HepG2 (cell line): ENCODE data around the gene SLC35D2. TPM values are rescaled to one million over a fixed set of nuclear protein-coding genes. Genes with fewer than 3 reads are reported as not detected.

Experiments
- ATAC-seq: fragments of 200-7000 bp; cut with Tn5 transposase; 3 replicates; pipeline ENCODE4 v1.9.1; 2020; ENCODE audit warnings: mild to moderate bottlenecking, moderate library complexity
- BruUV-seq: library from RNA; stranded (reverse); fragments of 400-500 nt; replicated peaks from 2 replicates; lab custom pipeline; 2021; lab: Mats Ljungman, UMichigan
- CTCF ChIA-PET: fragments of 300-600 bp; formaldehyde crosslinking; extraction: SDS; loops from one replicate; lab custom pipeline; 2021; ENCODE audit warnings: low total read pairs, inconsistent platforms, low intra/inter-chr PET ratio; lab: Yijun Ruan, JAX
- POLR2A ChIA-PET: fragments of 350-600 bp; sonication (Branson Sonifier 250); formaldehyde crosslinking; loops from one replicate; lab custom pipeline; 2020; ENCODE audit warnings: antibody characterized with exemption, inconsistent platforms; lab: Yijun Ruan, JAX
- DNase-seq: peaks from one replicate; pipeline ENCODE4 v3.0.0-alpha.2; 2015; ENCODE audit warnings: low spot score
- FAIRE-seq: peaks from 3 replicates; lab custom pipeline; 2011; peaks lifted over from hg19 to GRCh38; lab: Jason Lieb, UNC
- H2AFZ ChIP-seq: one replicate; pipeline ENCODE4 v1.6.1; 2011; ENCODE audit warnings: low read length, inconsistent platforms
- H3K27ac ChIP-seq: fragments of 300-600 bp; 3 replicates; pipeline ENCODE4 v1.8.0; 2011; ENCODE audit warnings: mixed run types, mild to moderate bottlenecking, mixed read lengths, low read length, inconsistent platforms; ENCODE audit not compliant: insufficient read depth; ENCODE audit errors: extremely low read length
- H3K27me3 ChIP-seq, 2 experiments: fragments of 200-600 bp in 1 of 2; 2 replicates in 1 of 2; 3 replicates in 1 of 2; pipeline versions ENCODE4 v1.6.0 to v1.8.0; 2011; ENCODE audit warnings: low read length in 2 of 2, mild to moderate bottlenecking in 2 of 2, moderate library complexity in 2 of 2, inconsistent platforms in 1 of 2; ENCODE audit not compliant: insufficient read depth in 2 of 2, control insufficient read depth in 1 of 2
- H3K36me3 ChIP-seq, 2 experiments: fragments of 200-600 bp in 1 of 2; replicated peaks in 1 of 2; 2 replicates in 1 of 2; 3 replicates in 1 of 2; pipeline versions ENCODE4 v1.5.1 to v1.8.0; 2011; ENCODE audit warnings: low read length in 2 of 2, inconsistent platforms in 1 of 2; ENCODE audit not compliant: insufficient read depth in 2 of 2, control insufficient read depth in 1 of 2
- H3K4me1 ChIP-seq: 2 replicates; pipeline ENCODE4 v1.5.1; 2012; ENCODE audit warnings: low read length, inconsistent platforms; ENCODE audit not compliant: insufficient read depth
- H3K4me2 ChIP-seq: 2 replicates; pipeline ENCODE4 v1.6.0; 2011; ENCODE audit warnings: low read depth, low read length, inconsistent platforms
- H3K4me3 ChIP-seq, 3 experiments: fragments of 200-600 bp in 1 of 3; sonication (generic), shearing (Covaris generic) in 1 of 3; replicated peaks in 1 of 3; 2 replicates each; pipeline ENCODE4 v1.5.1; 2011 to 2016; ENCODE audit warnings: low read length in 3 of 3, inconsistent platforms in 2 of 3, low read depth in 2 of 3, mild to moderate bottlenecking in 2 of 3, control low read depth in 1 of 3, mixed read lengths in 1 of 3; ENCODE audit not compliant: insufficient read depth in 1 of 3
- H3K79me2 ChIP-seq: one replicate; pipeline ENCODE4 v1.6.1; 2011; ENCODE audit warnings: low read length, inconsistent platforms; ENCODE audit not compliant: insufficient read depth
- H3K9ac ChIP-seq: 2 replicates; pipeline ENCODE4 v1.6.0; 2011; ENCODE audit warnings: mild to moderate bottlenecking, low read depth, low read length, inconsistent platforms; ENCODE audit not compliant: insufficient read depth
- H3K9me3 ChIP-seq: 2 replicates; pipeline ENCODE4 v1.5.1; 2012; ENCODE audit warnings: mild to moderate bottlenecking, low read length
- H4K20me1 ChIP-seq: 2 replicates; pipeline ENCODE4 v1.6.0; 2011; ENCODE audit warnings: inconsistent platforms, mild to moderate bottlenecking, low read length, moderate library complexity; ENCODE audit not compliant: insufficient read depth
- ATM ChIP-seq: fragments of 450-650 bp; IDR thresholded peaks from 2 replicates; pipeline ENCODE4 v1.7.1; 2017; ENCODE audit warnings: mild to moderate bottlenecking, borderline replicate concordance
- JARID2 ChIP-seq: sonication (generic); formaldehyde crosslinking; IDR thresholded peaks from 2 replicates; pipeline ENCODE4 v1.8.1; 2023; ENCODE audit warnings: missing genetic modification reagents, inconsistent platforms; ENCODE audit not compliant: insufficient replicate concordance
- MLXIP ChIP-seq: sonication (generic); formaldehyde crosslinking; IDR thresholded peaks from 2 replicates; pipeline ENCODE4 v1.9.0; 2021; ENCODE audit warnings: missing genetic modification reagents, borderline replicate concordance
- NR3C1 ChIP-seq: sonication (generic); formaldehyde crosslinking; IDR thresholded peaks from 2 replicates; pipeline ENCODE4 v1.4.0; 2020; ENCODE audit warnings: missing genetic modification reagents
- PCBP1 ChIP-seq: fragments of 200-400 bp; formaldehyde crosslinking; IDR thresholded peaks from 2 replicates; pipeline ENCODE4 v1.6.1; 2017; ENCODE audit warnings: mild to moderate bottlenecking, low read depth, low read length, borderline replicate concordance
- PHF8 ChIP-seq: sonication (generic); formaldehyde crosslinking; IDR thresholded peaks from 2 replicates; pipeline ENCODE4 v1.5.0; 2020; ENCODE audit warnings: missing genetic modification reagents
- POLR2AphosphoS2 ChIP-seq: IDR thresholded peaks from 2 replicates; pipeline ENCODE4 v1.6.1; 2011; ENCODE audit warnings: low read depth, low read length, improper control_type of control experiment
- ZNF354B ChIP-seq: sonication (generic); formaldehyde crosslinking; IDR thresholded peaks from 2 replicates; pipeline ENCODE4 v1.8.0; 2022; ENCODE audit warnings: mild to moderate bottlenecking, missing genetic modification reagents
- ZNF530 ChIP-seq: sonication (generic); formaldehyde crosslinking; IDR thresholded peaks from 2 replicates; pipeline ENCODE4 v1.5.0; 2020; ENCODE audit warnings: low read depth, mild to moderate bottlenecking, missing genetic modification reagents
- ZNF614 ChIP-seq: IDR thresholded peaks from 2 replicates; pipeline ENCODE4 v1.6.1; 2018; ENCODE audit warnings: missing biosample characterization, missing genetic modification reagents, inconsistent platforms, borderline replicate concordance
- ZNF670 ChIP-seq: sonication (generic); formaldehyde crosslinking; IDR thresholded peaks from 2 replicates; pipeline ENCODE4 v1.8.0; 2022; ENCODE audit warnings: mild to moderate bottlenecking, missing genetic modification reagents, borderline replicate concordance
- WGBS: methylation state at CpG from one replicate; pipeline ENCODE4 v1.1.6; 2017; ENCODE audit warnings: low lambda C conversion rate; 5-methylcytosine and 5-hydroxymethylcytosine counted together
- in situ Hi-C: cut with HindIII; loops from 2 replicates; pipeline ENCODE4 v1.10.0; 2017; ENCODE audit warnings: low pct_unique_long_range_greater_than_20kb; ENCODE audit not compliant: extremely low pct_ligation_motif_present
- intact Hi-C: fragments of 100-400 bp; cut with micrococcal nuclease; formaldehyde crosslinking; loops from one replicate; pipeline ENCODE4 v1.10.0; 2022; ENCODE audit not compliant: unreplicated experiment
- polyA plus RNA-seq, 8 experiments: library from polyadenylated mRNA; depleted of rRNA in 3 of 8; stranded (reverse) in 7 of 8; unstranded in 1 of 8; fragments of >200 nt; fragmentation: Illumina TruSeq in 4 of 8; extraction: Trizol in 4 of 8; gene quantifications; 2 replicates each; pipeline versions ENCODE4 v1.2.1 to v1.2.3, GENCODE V29; 2011 to 2016; ENCODE audit warnings: low read depth in 4 of 8, missing spikeins in 1 of 8, mixed read lengths in 1 of 8; ENCODE audit not compliant: insufficient read depth in 1 of 8
- total RNA-seq, 5 experiments: library from RNA; depleted of rRNA; stranded (reverse); fragments of >200 nt; fragmentation: Illumina TruSeq; extraction: Trizol; gene quantifications; 2 replicates each; pipeline ENCODE4 v1.2.3, GENCODE V29; 2016; ENCODE audit warnings: low read depth in 1 of 5
- TF ChIP-seq, protein P1 (sequence below): IDR thresholded peaks from 2 replicates; pipeline ENCODE4 v1.6.1; 2016; ENCODE audit warnings: missing genetic modification reagents, missing compliant biosample characterization
- TF ChIP-seq, protein P2 (sequence below): sonication (generic); formaldehyde crosslinking; IDR thresholded peaks from 2 replicates; pipeline ENCODE4 v1.4.0; 2020; ENCODE audit warnings: mild to moderate bottlenecking, missing genetic modification reagents

SLC35D2 gene
- total and polyA plus RNA-seq, 2 of the 13 experiments (the other 11 are each of a cell fraction or from before 2014, with no cell fraction given) = 96.2 to 103 TPM

- ATAC-seq (no peak), DNase-seq (peak; percentile 7), FAIRE-seq (no peak)
- no peak within 1 kb of the TSS for H3K9ac ChIP-seq
- no peak within 1 kb of the TSS for H3K4me2 ChIP-seq
- no peaks in the 10 kb centered on the region for H3K79me2 ChIP-seq
- no peaks in the 10 kb centered on the region for H3K4me1 ChIP-seq
- CTCF ChIA-PET = no interaction called here
- no peaks in the 10 kb centered on the region for H3K36me3 ChIP-seq
- no peak within 1 kb of the TSS for H3K27ac ChIP-seq
- no peak within 1 kb of the TSS for H2AFZ ChIP-seq
- no peak within 1 kb of the TSS for H3K4me3 ChIP-seq
- in situ Hi-C loops = no loop called here
- H4K20me1 ChIP-seq = no peaks in the 10 kb centered on the region
- H3K27me3 ChIP-seq = 0 out of 5 replicates have a peak, but pooled peaks cover 0 to 1% of the 10 kb centered on the region in 2 experiments
- H3K9me3 ChIP-seq = no peaks in the 10 kb centered on the region
- POLR2A ChIA-PET = no interaction called here
- intact Hi-C loops = no loop called here
- 33% methylated on average over 4 of the region's 6 CpGs for WGBS
- TF ChIP-seq PCBP1 = no peak
- no peak for TF ChIP-seq POLR2AphosphoS2
- TF ChIP-seq, protein P1, sequence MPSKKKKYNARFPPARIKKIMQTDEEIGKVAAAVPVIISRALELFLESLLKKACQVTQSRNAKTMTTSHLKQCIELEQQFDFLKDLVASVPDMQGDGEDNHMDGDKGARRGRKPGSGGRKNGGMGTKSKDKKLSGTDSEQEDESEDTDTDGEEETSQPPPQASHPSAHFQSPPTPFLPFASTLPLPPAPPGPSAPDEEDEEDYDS = no peak
- TF ChIP-seq MLXIP (CRISPR knock-in tag) = no peak
- TF ChIP-seq ZNF530 (CRISPR knock-in tag) = no peak
- no peak for TF ChIP-seq NR3C1 (CRISPR knock-in tag)
- TF ChIP-seq JARID2 (CRISPR knock-in tag) = no peak
- no peak for TF ChIP-seq ZNF614 (CRISPR knock-in tag)
- no peak for TF ChIP-seq ZNF354B
- TF ChIP-seq ATM = no peak
- no peak for TF ChIP-seq ZNF670 (CRISPR knock-in tag)
- TF ChIP-seq, protein P2, sequence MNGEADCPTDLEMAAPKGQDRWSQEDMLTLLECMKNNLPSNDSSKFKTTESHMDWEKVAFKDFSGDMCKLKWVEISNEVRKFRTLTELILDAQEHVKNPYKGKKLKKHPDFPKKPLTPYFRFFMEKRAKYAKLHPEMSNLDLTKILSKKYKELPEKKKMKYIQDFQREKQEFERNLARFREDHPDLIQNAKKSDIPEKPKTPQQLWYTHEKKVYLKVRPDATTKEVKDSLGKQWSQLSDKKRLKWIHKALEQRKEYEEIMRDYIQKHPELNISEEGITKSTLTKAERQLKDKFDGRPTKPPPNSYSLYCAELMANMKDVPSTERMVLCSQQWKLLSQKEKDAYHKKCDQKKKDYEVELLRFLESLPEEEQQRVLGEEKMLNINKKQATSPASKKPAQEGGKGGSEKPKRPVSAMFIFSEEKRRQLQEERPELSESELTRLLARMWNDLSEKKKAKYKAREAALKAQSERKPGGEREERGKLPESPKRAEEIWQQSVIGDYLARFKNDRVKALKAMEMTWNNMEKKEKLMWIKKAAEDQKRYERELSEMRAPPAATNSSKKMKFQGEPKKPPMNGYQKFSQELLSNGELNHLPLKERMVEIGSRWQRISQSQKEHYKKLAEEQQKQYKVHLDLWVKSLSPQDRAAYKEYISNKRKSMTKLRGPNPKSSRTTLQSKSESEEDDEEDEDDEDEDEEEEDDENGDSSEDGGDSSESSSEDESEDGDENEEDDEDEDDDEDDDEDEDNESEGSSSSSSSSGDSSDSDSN (CRISPR knock-in tag) = no peak
- TF ChIP-seq PHF8 (CRISPR knock-in tag) = no peak
- BruUV-seq = no TSS peak
Measured at GRCh38 chr9:96302021-96302420, 81.5 kb downstream of the SLC35D2 start, which contains the start of gene HSD17B3. TSS of gene HSD17B3 (minus strand) at chr9:96302176. CDS start at chr9:96302104, 72 bp downstream.
